GM12878 (cell line): Measurements from ENCODE around the gene BCCIP. TPM values are rescaled to one million over a fixed set of nuclear protein-coding genes. Genes with fewer than 3 reads are reported as not detected.

Experiments
- ASH2L ChIP-seq: fragments of 300-600, 200-600 bp; sonication (generic); IDR thresholded peaks from 2 replicates; pipeline ENCODE4 v1.6.1; 2017; ENCODE audit warnings: low read depth, mild to moderate bottlenecking, borderline replicate concordance
- BCL11A ChIP-seq: IDR thresholded peaks from 2 replicates; pipeline ENCODE4 v1.6.1; 2011; ENCODE audit warnings: low read depth, low read length
- BMI1 ChIP-seq: fragments of 450-650 bp; IDR thresholded peaks from 2 replicates; pipeline ENCODE4 v1.6.1; 2016; ENCODE audit warnings: mild to moderate bottlenecking, moderate library complexity, borderline replicate concordance
- CBX3 ChIP-seq: fragments of 200-600 bp; sonication (generic); IDR thresholded peaks from 2 replicates; pipeline ENCODE4 v1.6.1; 2016; ENCODE audit warnings: low read depth, borderline replicate concordance
- CHD4 ChIP-seq: fragments of 200-600 bp; sonication (generic); IDR thresholded peaks from 2 replicates; pipeline ENCODE4 v1.6.1; 2016; ENCODE audit warnings: mild to moderate bottlenecking
- CREB1 ChIP-seq: IDR thresholded peaks from 2 replicates; pipeline ENCODE4 v1.6.1; 2012; ENCODE audit warnings: low read depth, mild to moderate bottlenecking, inconsistent platforms
- EED ChIP-seq: sonication (generic); IDR thresholded peaks from 2 replicates; pipeline ENCODE4 v1.6.1; 2016; ENCODE audit warnings: antibody characterized with exemption, low read depth
- GATAD2B ChIP-seq: fragments of 450-650 bp; conservative IDR thresholded peaks from 2 replicates; pipeline ENCODE4 v1.6.1; 2017; ENCODE audit warnings: low read depth, mild to moderate bottlenecking, moderate library complexity
- HDAC2 ChIP-seq: fragments of 200-600 bp; sonication (generic); IDR thresholded peaks from 2 replicates; pipeline ENCODE4 v1.6.1; 2017
- IKZF1 ChIP-seq: fragments of 450-650 bp; conservative IDR thresholded peaks from 2 replicates; pipeline ENCODE4 v1.6.1; 2017; ENCODE audit warnings: antibody characterized with exemption, mild to moderate bottlenecking
- IRF4 ChIP-seq: IDR thresholded peaks from 2 replicates; pipeline ENCODE4 v1.6.1; 2011; ENCODE audit warnings: low read depth, low read length
- LARP7 ChIP-seq: fragments of 450-650 bp; IDR thresholded peaks from 2 replicates; pipeline ENCODE4 v1.6.1; 2017; ENCODE audit warnings: mild to moderate bottlenecking
- MTA3 ChIP-seq: IDR thresholded peaks from 2 replicates; pipeline ENCODE4 v1.6.1; 2012; ENCODE audit warnings: low read length, inconsistent platforms, borderline replicate concordance
- NFIC ChIP-seq: IDR thresholded peaks from 2 replicates; pipeline ENCODE4 v1.6.1; 2012; ENCODE audit warnings: low read depth, mild to moderate bottlenecking, inconsistent platforms, low read length, moderate library complexity
- NR2C2 ChIP-seq: IDR thresholded peaks from 2 replicates; pipeline ENCODE4 v1.6.1; 2011; ENCODE audit warnings: borderline replicate concordance, low read depth; ENCODE audit not compliant: control insufficient read depth, insufficient read length
- NR2F1 ChIP-seq: fragments of 450-650 bp; conservative IDR thresholded peaks from 2 replicates; pipeline ENCODE4 v1.6.1; 2017; ENCODE audit warnings: mild to moderate bottlenecking
- PAX5 ChIP-seq: IDR thresholded peaks from 2 replicates; pipeline ENCODE4 v1.6.1; 2011; ENCODE audit warnings: low read depth, low read length, borderline replicate concordance
- SMAD5 ChIP-seq: IDR thresholded peaks from 2 replicates; pipeline ENCODE4 v1.6.1; 2016; ENCODE audit warnings: antibody characterized with exemption, low read depth
- SP1 ChIP-seq: IDR thresholded peaks from one replicate; pipeline ENCODE4 v1.6.1; 2011; ENCODE audit warnings: low read depth, low read length
- STAT1 ChIP-seq: fragments of 450-650 bp; conservative IDR thresholded peaks from 2 replicates; pipeline ENCODE4 v1.6.1; 2014; ENCODE audit warnings: antibody characterized with exemption, mild to moderate bottlenecking
- SUPT20H ChIP-seq: IDR thresholded peaks from 2 replicates; pipeline ENCODE4 v1.6.1; 2011; ENCODE audit warnings: low read depth, mild to moderate bottlenecking, low read length, moderate library complexity, borderline replicate concordance; ENCODE audit not compliant: control insufficient read depth
- TBL1XR1 ChIP-seq: IDR thresholded peaks from 2 replicates; pipeline ENCODE4 v1.6.1; 2012; ENCODE audit warnings: low read depth, low read length, improper control_type of control experiment
- TCF3 ChIP-seq: IDR thresholded peaks from 2 replicates; pipeline ENCODE4 v1.6.1; 2012; ENCODE audit warnings: low read depth, mild to moderate bottlenecking, low read length, borderline replicate concordance; ENCODE audit not compliant: insufficient read depth
- ZBED1 ChIP-seq: IDR thresholded peaks from 2 replicates; pipeline ENCODE4 v1.6.1; 2016; ENCODE audit warnings: borderline replicate concordance
- polyA plus RNA-seq, 11 experiments: library from polyadenylated mRNA; depleted of rRNA in 4 of 11; unstranded in 6 of 11; stranded (reverse) in 5 of 11; fragments of >200 nt; fragmentation: Nextera tagmentation in 4 of 11; fragmentation: Illumina TruSeq in 1 of 11; extraction: Ambion mirVana in 4 of 11; extraction: Trizol in 1 of 11; gene quantifications; 1 replicate in 1 of 11; 2 replicates in 10 of 11; pipeline versions ENCODE4 v1.2.1 to v1.2.3, GENCODE V29; 2011 to 2016; ENCODE audit warnings: inconsistent platforms in 2 of 11, missing spikeins in 2 of 11, low read depth in 1 of 11
- total RNA-seq, 4 experiments: library from RNA; depleted of rRNA in 3 of 4; stranded (reverse); fragments of >200 nt in 3 of 4; fragmentation: Illumina TruSeq in 1 of 4; extraction: Trizol in 1 of 4; gene quantifications; 2 replicates each; pipeline versions ENCODE4 v1.2.1 to v1.2.3, GENCODE V29; 2013 to 2021
- TF ChIP-seq, protein P1 (sequence below): IDR thresholded peaks from 2 replicates; pipeline ENCODE4 v1.6.1; 2012; ENCODE audit warnings: low read depth, low read length, improper control_type of control experiment
- TF ChIP-seq, protein P2 (sequence below): IDR thresholded peaks from 2 replicates; pipeline ENCODE4 v1.6.1; 2012; ENCODE audit warnings: low read depth, low read length, improper control_type of control experiment
- TF ChIP-seq, protein P3 (sequence below): fragments of 450-650 bp; formaldehyde crosslinking; IDR thresholded peaks from 2 replicates; pipeline ENCODE4 v1.4.0; 2020; ENCODE audit warnings: mild to moderate bottlenecking, moderate library complexity

BCCIP gene
- total and polyA plus RNA-seq, 10 of the 15 experiments (the other 5 are each of a cell fraction or from before 2014, with no cell fraction given), result 61.2 to 225 (median 127) TPM

DNA sequence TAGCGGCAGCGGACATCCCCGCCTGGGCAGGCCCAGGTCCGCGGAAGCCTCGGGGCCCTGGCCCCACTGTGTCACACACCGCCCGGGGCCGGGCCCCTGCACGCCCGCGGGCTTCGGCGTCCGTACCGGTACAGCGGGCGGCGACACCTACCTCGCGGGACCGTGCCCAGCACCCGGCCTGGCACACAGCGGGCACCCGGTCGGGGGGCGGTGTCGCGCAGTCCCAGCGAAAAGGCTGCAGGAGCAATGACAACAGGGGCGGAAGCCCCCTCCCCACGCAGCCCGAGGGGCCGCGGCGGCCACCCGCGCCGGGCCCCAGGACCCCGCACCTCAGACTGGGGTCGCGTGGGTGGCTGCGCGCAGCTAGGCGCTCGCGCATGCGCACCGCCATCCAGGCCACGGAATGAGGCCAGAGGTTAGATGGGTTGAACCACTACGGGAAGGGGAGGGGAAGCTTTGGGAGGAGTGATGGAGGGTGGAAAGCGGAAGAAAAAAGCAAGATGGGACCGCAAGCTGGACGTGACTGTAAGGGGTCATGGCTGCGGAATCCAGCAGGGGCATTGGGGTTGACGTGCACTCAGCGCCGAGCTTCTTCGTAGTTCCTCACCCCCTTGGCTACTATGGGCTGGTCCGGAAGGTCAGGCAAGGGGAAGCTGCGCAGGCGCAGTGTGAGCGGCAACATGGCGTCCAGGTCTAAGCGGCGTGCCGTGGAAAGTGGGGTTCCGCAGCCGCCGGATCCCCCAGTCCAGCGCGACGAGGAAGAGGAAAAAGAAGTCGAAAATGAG is at the start of gene BCCIP, which contains the start of gene UROS (continued):
- TF ChIP-seq TBL1XR1 (no peak; the same call in 1 of the 2 replicates), HDAC2 (no peak), ASH2L (0 out of 2 replicates have a peak, but pooled peaks have one; percentile 44), ZBED1 (no peak), SMAD5 (no peak; the same call in 1 of the 2 replicates), BMI1 (no peak), SUPT20H (no peak), NFIC (no peak), CHD4 (no peak), LARP7 (peak; percentile 95), EED (no peak), SP1 (peak; percentile 72), NR2F1 (peak; percentile 100), NR2C2 (peak; percentile 76), MTA3 (no peak), PAX5 (no peak), CBX3 (no peak), TCF3 (no peak), STAT1 (peak; percentile 97; the same call in 1 of the 2 replicates), IKZF1 (peak; percentile 93), CREB1 (peak; percentile 59; the same call in 1 of the 2 replicates), GATAD2B (peak; percentile 99), BCL11A (no peak), IRF4 (no peak)
- TF ChIP-seq, protein P1, sequence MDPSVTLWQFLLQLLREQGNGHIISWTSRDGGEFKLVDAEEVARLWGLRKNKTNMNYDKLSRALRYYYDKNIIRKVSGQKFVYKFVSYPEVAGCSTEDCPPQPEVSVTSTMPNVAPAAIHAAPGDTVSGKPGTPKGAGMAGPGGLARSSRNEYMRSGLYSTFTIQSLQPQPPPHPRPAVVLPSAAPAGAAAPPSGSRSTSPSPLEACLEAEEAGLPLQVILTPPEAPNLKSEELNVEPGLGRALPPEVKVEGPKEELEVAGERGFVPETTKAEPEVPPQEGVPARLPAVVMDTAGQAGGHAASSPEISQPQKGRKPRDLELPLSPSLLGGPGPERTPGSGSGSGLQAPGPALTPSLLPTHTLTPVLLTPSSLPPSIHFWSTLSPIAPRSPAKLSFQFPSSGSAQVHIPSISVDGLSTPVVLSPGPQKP, result no peak
- TF ChIP-seq, protein P2, sequence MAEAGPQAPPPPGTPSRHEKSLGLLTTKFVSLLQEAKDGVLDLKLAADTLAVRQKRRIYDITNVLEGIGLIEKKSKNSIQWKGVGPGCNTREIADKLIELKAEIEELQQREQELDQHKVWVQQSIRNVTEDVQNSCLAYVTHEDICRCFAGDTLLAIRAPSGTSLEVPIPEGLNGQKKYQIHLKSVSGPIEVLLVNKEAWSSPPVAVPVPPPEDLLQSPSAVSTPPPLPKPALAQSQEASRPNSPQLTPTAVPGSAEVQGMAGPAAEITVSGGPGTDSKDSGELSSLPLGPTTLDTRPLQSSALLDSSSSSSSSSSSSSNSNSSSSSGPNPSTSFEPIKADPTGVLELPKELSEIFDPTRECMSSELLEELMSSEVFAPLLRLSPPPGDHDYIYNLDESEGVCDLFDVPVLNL, result no peak
- TF ChIP-seq, protein P3, sequence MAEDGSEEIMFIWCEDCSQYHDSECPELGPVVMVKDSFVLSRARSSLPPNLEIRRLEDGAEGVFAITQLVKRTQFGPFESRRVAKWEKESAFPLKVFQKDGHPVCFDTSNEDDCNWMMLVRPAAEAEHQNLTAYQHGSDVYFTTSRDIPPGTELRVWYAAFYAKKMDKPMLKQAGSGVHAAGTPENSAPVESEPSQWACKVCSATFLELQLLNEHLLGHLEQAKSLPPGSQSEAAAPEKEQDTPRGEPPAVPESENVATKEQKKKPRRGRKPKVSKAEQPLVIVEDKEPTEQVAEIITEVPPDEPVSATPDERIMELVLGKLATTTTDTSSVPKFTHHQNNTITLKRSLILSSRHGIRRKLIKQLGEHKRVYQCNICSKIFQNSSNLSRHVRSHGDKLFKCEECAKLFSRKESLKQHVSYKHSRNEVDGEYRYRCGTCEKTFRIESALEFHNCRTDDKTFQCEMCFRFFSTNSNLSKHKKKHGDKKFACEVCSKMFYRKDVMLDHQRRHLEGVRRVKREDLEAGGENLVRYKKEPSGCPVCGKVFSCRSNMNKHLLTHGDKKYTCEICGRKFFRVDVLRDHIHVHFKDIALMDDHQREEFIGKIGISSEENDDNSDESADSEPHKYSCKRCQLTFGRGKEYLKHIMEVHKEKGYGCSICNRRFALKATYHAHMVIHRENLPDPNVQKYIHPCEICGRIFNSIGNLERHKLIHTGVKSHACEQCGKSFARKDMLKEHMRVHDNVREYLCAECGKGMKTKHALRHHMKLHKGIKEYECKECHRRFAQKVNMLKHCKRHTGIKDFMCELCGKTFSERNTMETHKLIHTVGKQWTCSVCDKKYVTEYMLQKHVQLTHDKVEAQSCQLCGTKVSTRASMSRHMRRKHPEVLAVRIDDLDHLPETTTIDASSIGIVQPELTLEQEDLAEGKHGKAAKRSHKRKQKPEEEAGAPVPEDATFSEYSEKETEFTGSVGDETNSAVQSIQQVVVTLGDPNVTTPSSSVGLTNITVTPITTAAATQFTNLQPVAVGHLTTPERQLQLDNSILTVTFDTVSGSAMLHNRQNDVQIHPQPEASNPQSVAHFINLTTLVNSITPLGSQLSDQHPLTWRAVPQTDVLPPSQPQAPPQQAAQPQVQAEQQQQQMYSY (CRISPR knock-in tag), result no peak
